IMR-90 (cell line): ENCODE measurements around the gene CDKN1C.

Source experiments
- BHLHE40 ChIP-seq: fragments of 150-350 bp; IDR thresholded peaks from 2 replicates; pipeline ENCODE4 v1.6.1; 2016; ENCODE audit warnings: mild to moderate bottlenecking, low read depth, low read length
- CHD1 ChIP-seq: IDR thresholded peaks from 2 replicates; pipeline ENCODE4 v1.6.1; 2012; ENCODE audit warnings: low read depth, low read length, improper control_type of control experiment
- FOS ChIP-seq: fragments of 150-350 bp; IDR thresholded peaks from 2 replicates; pipeline ENCODE4 v1.6.1; 2016; ENCODE audit warnings: low read depth, low read length
- MXI1 ChIP-seq: IDR thresholded peaks from 2 replicates; pipeline ENCODE4 v1.6.1; 2012; ENCODE audit warnings: low read depth, mild to moderate bottlenecking, low read length, moderate library complexity, borderline replicate concordance
- POLR2A ChIP-seq: IDR thresholded peaks from 2 replicates; pipeline ENCODE4 v1.6.1; 2012; ENCODE audit warnings: mild to moderate bottlenecking, low read depth, low read length
- RAD21 ChIP-seq: IDR thresholded peaks from 2 replicates; pipeline ENCODE4 v1.6.1; 2012; ENCODE audit warnings: low read length, improper control_type of control experiment
- RCOR1 ChIP-seq: IDR thresholded peaks from 2 replicates; pipeline ENCODE4 v1.6.1; 2012; ENCODE audit warnings: mild to moderate bottlenecking, low read length, improper control_type of control experiment; ENCODE audit not compliant: insufficient replicate concordance
- RFX5 ChIP-seq: IDR thresholded peaks from 2 replicates; pipeline ENCODE4 v1.8.0; 2012; ENCODE audit warnings: low read depth, mild to moderate bottlenecking, low read length, moderate library complexity
- SMC3 ChIP-seq: fragments of 150-350 bp; IDR thresholded peaks from 2 replicates; pipeline ENCODE4 v1.6.1; 2016; ENCODE audit warnings: low read depth, mild to moderate bottlenecking, antibody characterized with exemption, low read length, moderate library complexity
- TF ChIP-seq, protein P1 (sequence below): conservative IDR thresholded peaks from 2 replicates; pipeline ENCODE4 v1.5.1; 2012; ENCODE audit warnings: mild to moderate bottlenecking, low read depth, low read length, improper control_type of control experiment
- TF ChIP-seq, protein P2 (sequence below): fragments of 150-350 bp; IDR thresholded peaks from 2 replicates; pipeline ENCODE4 v1.6.1; 2017; ENCODE audit warnings: mild to moderate bottlenecking, antibody characterized with exemption, low read length, low read depth

DNA sequence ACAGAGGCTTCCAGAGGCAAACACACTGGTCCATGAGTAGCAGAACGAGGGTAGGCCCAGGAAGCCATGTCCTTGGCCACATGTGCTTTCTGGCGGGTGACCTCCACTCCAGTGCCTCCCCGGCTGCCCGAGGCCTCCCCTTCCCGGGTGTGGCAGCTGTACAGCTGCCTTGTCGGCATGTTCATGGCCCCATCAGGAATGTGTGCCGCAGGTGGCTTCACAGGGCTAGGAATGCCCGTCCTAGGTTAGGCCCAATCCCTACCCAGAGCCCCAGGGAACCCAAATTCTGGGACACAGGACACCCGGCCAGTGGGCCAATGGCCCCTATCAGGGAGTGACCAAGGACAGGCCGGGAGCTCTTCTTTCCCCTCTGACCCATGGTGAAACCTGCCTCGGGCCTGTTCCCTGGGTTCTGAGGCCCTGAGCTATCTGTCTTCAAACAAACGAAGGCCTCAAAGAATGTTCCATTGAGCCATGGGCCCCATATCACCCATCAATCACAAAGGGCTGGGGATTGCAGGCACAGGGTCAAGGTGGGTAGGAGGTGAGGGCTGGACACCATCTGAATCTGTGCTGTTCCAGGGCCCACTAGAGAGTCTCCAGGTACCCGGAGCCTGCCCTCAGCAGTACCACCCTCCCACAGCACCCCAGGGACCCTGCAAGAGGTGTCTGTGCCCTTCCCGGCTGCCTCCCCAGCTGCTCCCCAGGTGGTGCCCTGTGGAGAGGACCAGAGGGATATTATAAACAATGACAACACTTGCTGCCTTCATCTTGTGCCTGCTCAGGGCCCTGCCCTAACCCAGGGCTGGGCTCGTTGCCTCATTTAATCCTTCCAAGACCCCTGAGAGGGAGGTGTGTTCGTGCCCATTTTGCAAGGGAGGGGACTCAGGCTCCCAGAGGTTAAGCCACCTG, 4.0 kb upstream of the CDKN1C start:
- TF ChIP-seq, protein P1, sequence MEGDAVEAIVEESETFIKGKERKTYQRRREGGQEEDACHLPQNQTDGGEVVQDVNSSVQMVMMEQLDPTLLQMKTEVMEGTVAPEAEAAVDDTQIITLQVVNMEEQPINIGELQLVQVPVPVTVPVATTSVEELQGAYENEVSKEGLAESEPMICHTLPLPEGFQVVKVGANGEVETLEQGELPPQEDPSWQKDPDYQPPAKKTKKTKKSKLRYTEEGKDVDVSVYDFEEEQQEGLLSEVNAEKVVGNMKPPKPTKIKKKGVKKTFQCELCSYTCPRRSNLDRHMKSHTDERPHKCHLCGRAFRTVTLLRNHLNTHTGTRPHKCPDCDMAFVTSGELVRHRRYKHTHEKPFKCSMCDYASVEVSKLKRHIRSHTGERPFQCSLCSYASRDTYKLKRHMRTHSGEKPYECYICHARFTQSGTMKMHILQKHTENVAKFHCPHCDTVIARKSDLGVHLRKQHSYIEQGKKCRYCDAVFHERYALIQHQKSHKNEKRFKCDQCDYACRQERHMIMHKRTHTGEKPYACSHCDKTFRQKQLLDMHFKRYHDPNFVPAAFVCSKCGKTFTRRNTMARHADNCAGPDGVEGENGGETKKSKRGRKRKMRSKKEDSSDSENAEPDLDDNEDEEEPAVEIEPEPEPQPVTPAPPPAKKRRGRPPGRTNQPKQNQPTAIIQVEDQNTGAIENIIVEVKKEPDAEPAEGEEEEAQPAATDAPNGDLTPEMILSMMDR, result no peak
- TF ChIP-seq RFX5 (no peak), BHLHE40 (no peak), RAD21 (no peak), POLR2A (no peak), RCOR1 (no peak), SMC3 (no peak), CHD1 (no peak), FOS (no peak), MXI1 (no peak)
- TF ChIP-seq, protein P2, sequence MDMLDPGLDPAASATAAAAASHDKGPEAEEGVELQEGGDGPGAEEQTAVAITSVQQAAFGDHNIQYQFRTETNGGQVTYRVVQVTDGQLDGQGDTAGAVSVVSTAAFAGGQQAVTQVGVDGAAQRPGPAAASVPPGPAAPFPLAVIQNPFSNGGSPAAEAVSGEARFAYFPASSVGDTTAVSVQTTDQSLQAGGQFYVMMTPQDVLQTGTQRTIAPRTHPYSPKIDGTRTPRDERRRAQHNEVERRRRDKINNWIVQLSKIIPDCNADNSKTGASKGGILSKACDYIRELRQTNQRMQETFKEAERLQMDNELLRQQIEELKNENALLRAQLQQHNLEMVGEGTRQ, result no peak
